ENCODE data around the gene SAMHD1. TPM values are rescaled to one million over a fixed set of nuclear protein-coding genes. Genes with fewer than 3 reads are reported as not detected.

The SAMHD1 gene
- total and polyA plus RNA-seq, 2 of the 8 experiments (the other 6 are each of a cell fraction or from before 2014, with no cell fraction given) = 22.0 to 37.1 TPM

- Histone ChIP-seq H2BK20ac (ENCODE audit: low read length) (no peak overlapping the region), H2BK12ac (ENCODE audit: low read depth, low read length) (peak overlapping the region; percentile 51; the same call in 1 of the 2 replicates), H2BK15ac (ENCODE audit: low read length) (no peak overlapping the region), H4K20me1 (replicated peaks in 1 of 2; ENCODE audit: control insufficient read depth in 1 of 2, insufficient read depth in 2 of 2, low read length in 2 of 2) (peaks cover 24 to 26% of the 10 kb centered on the region in 2 experiments), H3K27ac (ENCODE audit: low read depth, low read length) (no peak overlapping the region), H3K4me2 (ENCODE audit: insufficient read depth in 1 of 2, low read depth in 2 of 2, low read length in 2 of 2) (peak overlapping the region; percentile 70 to 85; a peak in 2 of 4 replicates), H3K18ac (ENCODE audit: extremely low read depth, low read length) (peak overlapping the region; percentile 2; the same call in 1 of the 2 replicates), H3K9me3 (ENCODE audit: insufficient read depth in 2 of 2, low read depth in 1 of 2, low read length in 1 of 2) (no peaks in the 10 kb centered on the region), H4K5ac (ENCODE audit: insufficient read length, low read depth, low read length) (no peak overlapping the region), H3K27me3 (replicated peaks in 1 of 4; ENCODE audit: control insufficient read depth in 3 of 4, extremely low read depth in 1 of 4, insufficient read depth in 3 of 4, low read length in 3 of 4) (peaks cover 0 to 8% (median 6%) of the 10 kb centered on the region in 4 experiments; a peak in 4 of 7 replicates), H3K23me2 (ENCODE audit: low read depth, low read length) (peaks cover 15% of the 10 kb centered on the region; the same call in 1 of the 2 replicates), H3K9ac (replicated peaks in 1 of 4; ENCODE audit: extremely low read depth in 1 of 4, low read depth in 3 of 4, low read length in 3 of 4) (no peak overlapping the region), H3K56ac (replicated peaks; ENCODE audit: insufficient read length, low read depth, low read length) (no peak overlapping the region), H3K4me3 (ENCODE audit: extremely low read depth in 1 of 4, insufficient read depth in 2 of 4, low read depth in 3 of 4, low read length in 4 of 4) (peak overlapping the region in 3 of 4 experiments; percentile 47 to 70 (median 53); a peak in 2 of 8 replicates), H3K4ac (replicated peaks; ENCODE audit: insufficient read length, low read depth, low read length) (no peak overlapping the region), H3K4me1 (replicated peaks in 1 of 4; ENCODE audit: control insufficient read depth in 3 of 4, insufficient read depth in 4 of 4, low read length in 3 of 4) (peaks cover 3 to 23% (median 17%) of the 10 kb centered on the region in 4 experiments), H2BK5ac (ENCODE audit: low read depth, low read length) (no peak overlapping the region), H3K79me1 (ENCODE audit: low read depth, low read length) (peaks cover 24% of the 10 kb centered on the region), H2AK5ac (ENCODE audit: low read depth, low read length) (0 out of 2 replicates have a peak overlapping the region, but pooled peaks have one; percentile 5), H2AFZ (ENCODE audit: low read length) (no peak overlapping the region), H3K23ac (ENCODE audit: insufficient read length) (no peak overlapping the region), H2BK120ac (replicated peaks; ENCODE audit: low read depth, low read length) (no peak overlapping the region), H3K36me3 (ENCODE audit: control insufficient read depth in 2 of 4, insufficient read depth in 4 of 4, low read length in 3 of 4) (0 out of 8 replicates have a peak, but pooled peaks cover 0 to 2% (median 0%) of the 10 kb centered on the region in 4 experiments), H4K91ac (replicated peaks; ENCODE audit: insufficient read length, low read length) (no peak overlapping the region), H3K14ac (ENCODE audit: insufficient read length) (no peak overlapping the region), H4K8ac (ENCODE audit: extremely low read depth, insufficient read depth, low read length) (peak overlapping the region; percentile 1; the same call in 1 of the 2 replicates), H3K79me2 (ENCODE audit: control insufficient read depth in 1 of 2, insufficient read depth in 2 of 2, low read length in 2 of 2) (peaks cover 0 to 42% of the 10 kb centered on the region in 2 experiments; a peak in 2 of 4 replicates)
- WGBS, 2 experiments (ENCODE audit: extremely low coverage in 1 of 2, insufficient coverage in 1 of 2, insufficient read length in 1 of 2, insufficient replicate concordance in 2 of 2, low coverage in 1 of 2, low lambda C conversion rate in 2 of 2, missing lambda C conversion rate in 1 of 2) = 88% methylated on average over 12 of the region's 14 CpGs; no CpG with 5 or more reads in 1 of the 2 experiments
- TF ChIP-seq KDM4A (IDR thresholded peaks at IDR 0.05; ENCODE audit: low read depth, low read length, severe bottlenecking) = no peak
- no peak for TF ChIP-seq CHD2 (IDR thresholded peaks at IDR 0.05; ENCODE audit: low read length)
- TF ChIP-seq NRF1 (IDR thresholded peaks at IDR 0.05; ENCODE audit: low read depth, low read length) = no peak
- TF ChIP-seq GTF2F1 (IDR thresholded peaks at IDR 0.05; ENCODE audit: borderline replicate concordance, low read depth, low read length) = no peak
- POLR2A ChIA-PET (ENCODE audit: partially characterized antibody) = interaction anchor here (0.6 to 5.8 kb wide), 7 partner anchors 10 to 389 kb away, joined by 3 to 41 read pairs (median 5); partner anchors contain the start of gene DSN1
- no peak for DNase-seq (ENCODE audit: low read depth in 1 of 2, low spot score in 2 of 2)
- no peak for FAIRE-seq
- CTCF ChIA-PET (ENCODE audit: partially characterized antibody) = interaction anchor here (1.1 to 5.9 kb wide), 11 partner anchors 14 to 87 kb away, joined by 3 to 41 read pairs (median 6); partner anchors contain the start of gene DSN1
Measured at GRCh38 chr20:36860811-36861624, 90.5 kb downstream of the SAMHD1 start.
